Measurements from ENCODE around the gene B3GNT3. TPM values are rescaled to one million over a fixed set of nuclear protein-coding genes. Genes with fewer than 3 reads are reported as not detected.

Gene B3GNT3
- total and polyA plus RNA-seq, 9 of the 15 experiments (the other 6 are each of a cell fraction or from before 2014, with no cell fraction given): 0.06 to 0.11 (median 0.07) TPM; not detected in 6

- no peak for TF ChIP-seq CREB3 (tag; conservative IDR thresholded peaks at IDR 0.05; ENCODE audit: low read depth)
- TF ChIP-seq THRB (CRISPR knock-in tag; conservative IDR thresholded peaks at IDR 0.05): peak; percentile 82
- TF ChIP-seq ERF (CRISPR knock-in tag; IDR thresholded peaks at IDR 0.05): no peak
- TF ChIP-seq L3MBTL2 (IDR thresholded peaks at IDR 0.05): peak; percentile 99
- TF ChIP-seq CREB3L1 (IDR thresholded peaks at IDR 0.05; ENCODE audit: borderline replicate concordance, low read depth): peak; percentile 68; the same call in 1 of the 2 replicates
- peak; percentile 84 for TF ChIP-seq SP1 (CRISPR knock-in tag; IDR thresholded peaks at IDR 0.05)
- TF ChIP-seq ZNF146 (CRISPR knock-in tag; IDR thresholded peaks at IDR 0.05; ENCODE audit: unreplicated experiment): no peak
- no peak for TF ChIP-seq ZNF436 (CRISPR knock-in tag; IDR thresholded peaks at IDR 0.05)
- TF ChIP-seq ZBTB1 (CRISPR knock-in tag; IDR thresholded peaks at IDR 0.05; ENCODE audit: borderline replicate concordance, low read depth): peak; percentile 49; the same call in 1 of the 2 replicates
- TF ChIP-seq HMBOX1 (IDR thresholded peaks at IDR 0.05): no peak
- TF ChIP-seq E4F1 (CRISPR knock-in tag; IDR thresholded peaks at IDR 0.05; ENCODE audit: borderline replicate concordance): no peak
- peak; percentile 79 for TF ChIP-seq CXXC5 (CRISPR knock-in tag; IDR thresholded peaks at IDR 0.05)
- TF ChIP-seq, protein P1, sequence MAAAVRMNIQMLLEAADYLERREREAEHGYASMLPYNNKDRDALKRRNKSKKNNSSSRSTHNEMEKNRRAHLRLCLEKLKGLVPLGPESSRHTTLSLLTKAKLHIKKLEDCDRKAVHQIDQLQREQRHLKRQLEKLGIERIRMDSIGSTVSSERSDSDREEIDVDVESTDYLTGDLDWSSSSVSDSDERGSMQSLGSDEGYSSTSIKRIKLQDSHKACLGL (CRISPR knock-in tag; IDR thresholded peaks at IDR 0.05; ENCODE audit: borderline replicate concordance, poor library complexity, severe bottlenecking): peak; percentile 45
- TF ChIP-seq CREB1 (IDR thresholded peaks at IDR 0.05): no peak
- TF ChIP-seq CREB1 (CRISPR knock-in tag; IDR thresholded peaks at IDR 0.05): peak; percentile 66
Observed at GRCh38 chr19:17841810-17842662, 47.1 kb downstream of the B3GNT3 start (continued).

Data from K562 (cell line).